Measurements from ENCODE around the gene ANO4.
"Not testable (repeated sequence)": the region's sequence is repeated elsewhere in the genome, so short reads cannot be mapped to it uniquely, and the experiment has no call there.

The ANO4 gene

DNA sequence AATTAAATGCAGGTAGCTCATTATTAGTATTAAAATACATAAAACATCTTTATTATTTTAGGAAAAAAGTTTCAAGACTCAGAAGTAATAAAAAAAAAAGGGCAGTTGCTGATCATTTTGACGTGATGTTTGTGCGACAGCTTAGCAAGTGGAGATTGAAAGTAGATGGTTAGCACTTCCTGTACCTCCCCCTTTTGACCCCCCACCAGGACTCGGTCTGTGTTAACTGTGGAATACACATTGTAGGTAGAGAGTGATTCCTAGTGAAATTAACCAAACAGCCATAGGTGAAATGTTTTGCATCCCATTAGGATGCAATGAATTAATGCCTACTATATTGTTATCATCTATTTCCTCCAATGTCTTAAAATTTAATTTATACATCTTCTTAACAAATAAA lies 294.7 kb downstream of the ANO4 start:
- DNase-seq (ENCODE audit: low spot score) = no peak

DNA sequence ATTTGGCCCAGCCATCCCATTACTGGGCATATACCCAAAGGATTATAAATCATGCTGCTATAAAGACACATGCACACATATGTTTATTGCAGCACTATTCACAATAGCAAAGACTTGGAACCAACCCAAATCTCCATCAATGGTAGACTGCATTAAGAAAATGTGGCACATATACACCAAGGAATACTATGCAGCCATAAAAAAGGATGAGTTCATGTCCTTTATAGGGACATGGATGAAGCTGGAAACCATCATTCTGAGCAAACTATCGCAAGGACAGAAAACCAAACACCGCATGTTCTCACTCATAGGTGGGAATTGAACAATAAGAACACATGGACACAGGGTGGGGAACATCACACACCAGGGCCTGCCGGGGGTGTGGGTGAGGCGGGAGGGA lies 295.6 kb downstream of the ANO4 start:
- not testable (repeated sequence) for DNase-seq (ENCODE audit: low spot score)

DNA sequence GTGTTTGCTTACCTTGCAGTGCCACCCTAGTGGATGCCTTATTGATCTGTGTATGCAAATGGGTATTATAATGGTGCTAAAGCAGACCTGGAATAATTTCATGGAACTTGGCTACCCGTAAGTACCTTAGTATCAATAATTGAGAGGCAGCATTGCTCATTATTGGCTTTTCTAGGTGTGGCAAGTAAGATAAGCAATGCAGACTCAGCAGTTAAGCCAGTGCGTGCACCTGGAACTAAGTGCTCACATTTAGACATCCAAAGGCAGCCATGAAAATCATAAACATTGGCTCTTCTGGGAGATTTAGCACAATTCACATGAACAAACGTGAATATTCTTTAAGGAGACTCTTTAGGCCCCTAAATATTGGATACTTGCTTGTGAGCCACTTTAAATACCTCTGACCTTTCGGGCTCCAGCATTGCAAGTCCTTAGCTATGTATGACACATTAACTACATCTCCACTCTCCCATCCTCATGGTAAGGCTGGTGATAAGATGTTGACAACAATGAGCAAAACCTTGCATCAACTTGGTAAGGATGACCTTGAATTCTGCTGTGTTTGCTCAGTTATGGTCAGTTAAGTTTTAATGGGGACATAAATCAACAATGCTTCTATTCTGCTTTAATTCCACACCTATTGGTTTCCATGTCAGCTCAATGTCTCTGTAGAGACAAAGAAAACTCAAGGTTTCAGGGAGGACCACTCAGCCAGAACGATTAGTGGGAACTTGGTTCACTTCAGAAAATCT lies 303.4 kb downstream of the ANO4 start:
- DNase-seq (ENCODE audit: low spot score) = peak; percentile 75

GRCh38 chr12:101107032-101107763 lies 312.6 kb downstream of the ANO4 start:
- DNase-seq (ENCODE audit: low spot score) = no peak

GRCh38 chr12:101108130-101108529 lies 313.6 kb downstream of the ANO4 start:
- no peak for DNase-seq (ENCODE audit: low spot score)

DNA sequence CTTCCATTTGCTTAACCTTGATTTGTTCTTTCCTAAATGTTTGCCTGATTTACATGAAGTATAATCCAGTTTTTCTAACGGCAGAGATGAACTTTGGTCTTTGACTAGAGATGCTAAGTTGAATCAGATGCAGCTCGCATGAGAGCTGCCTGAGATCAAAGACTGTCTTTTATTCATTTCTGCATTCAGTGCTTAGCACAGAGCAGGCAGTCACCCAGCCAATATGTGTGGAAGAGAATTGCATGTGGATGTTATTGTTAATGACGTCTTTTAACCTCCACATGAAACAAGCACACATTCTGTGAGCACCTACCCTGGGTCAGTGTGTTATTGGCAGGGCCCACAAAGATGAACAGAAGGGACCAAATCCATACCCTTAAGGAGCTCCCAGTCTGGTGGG lies 316.3 kb downstream of the ANO4 start:
- no peak for DNase-seq (ENCODE audit: low spot score)

DNA sequence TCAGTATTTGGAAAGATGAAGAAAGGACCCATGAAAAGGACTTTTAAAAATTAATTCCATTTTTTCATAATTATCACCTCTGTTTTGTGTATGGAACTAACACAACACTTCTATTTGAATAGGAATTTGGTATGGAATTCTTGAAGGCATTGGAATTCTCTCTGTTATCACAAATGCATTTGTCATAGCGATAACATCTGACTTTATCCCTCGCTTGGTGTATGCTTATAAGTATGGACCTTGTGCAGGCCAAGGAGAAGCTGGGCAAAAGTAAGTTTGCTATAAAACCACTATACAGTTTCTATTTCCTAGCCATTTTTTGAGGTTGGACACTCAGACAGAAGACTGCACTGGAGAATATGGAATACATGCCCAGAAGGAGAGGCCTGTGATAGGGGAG lies 316.9 kb downstream of the ANO4 start:
- no peak for DNase-seq (ENCODE audit: low spot score)

DNA sequence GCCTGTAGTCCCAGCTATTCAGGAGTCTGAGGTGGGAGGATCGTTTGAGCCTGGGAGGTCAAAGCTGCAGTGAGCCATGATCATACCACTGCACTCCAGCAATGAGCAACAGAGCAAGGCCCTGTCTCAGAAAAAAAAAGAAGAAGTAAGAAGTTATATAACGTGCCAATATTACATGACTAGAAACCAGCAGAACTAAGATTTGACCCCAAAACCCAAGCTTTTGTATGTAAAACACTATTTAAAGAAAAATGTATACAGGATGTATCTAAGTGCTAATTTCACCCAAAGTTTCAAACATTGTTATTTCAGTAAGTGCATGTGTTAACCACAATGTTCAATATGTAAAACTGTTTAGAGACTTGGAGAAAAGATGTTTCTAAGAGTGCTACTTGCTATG lies 320.8 kb downstream of the ANO4 start:
- DNase-seq (ENCODE audit: low spot score) = no peak

DNA sequence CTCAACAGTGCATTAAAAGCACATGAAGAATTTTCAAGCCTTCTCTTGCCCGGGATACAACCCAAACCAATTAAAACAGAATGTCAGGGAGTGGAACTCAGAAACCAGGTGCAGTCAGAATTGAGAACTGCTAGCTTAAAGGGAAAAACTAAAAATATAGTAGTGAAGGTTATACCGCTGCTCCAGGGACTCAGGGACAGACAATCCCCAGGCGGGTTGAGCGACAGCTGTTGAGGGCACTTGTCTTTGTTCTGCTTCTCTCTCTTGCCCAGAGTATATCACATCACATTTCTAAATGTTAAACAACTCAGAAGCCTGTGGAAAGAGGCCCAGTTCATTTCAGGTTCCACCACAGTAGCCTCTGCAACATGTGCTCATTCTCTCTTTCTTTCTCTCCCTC lies 322.3 kb downstream of the ANO4 start:
- no peak for DNase-seq (ENCODE audit: low spot score)

DNA sequence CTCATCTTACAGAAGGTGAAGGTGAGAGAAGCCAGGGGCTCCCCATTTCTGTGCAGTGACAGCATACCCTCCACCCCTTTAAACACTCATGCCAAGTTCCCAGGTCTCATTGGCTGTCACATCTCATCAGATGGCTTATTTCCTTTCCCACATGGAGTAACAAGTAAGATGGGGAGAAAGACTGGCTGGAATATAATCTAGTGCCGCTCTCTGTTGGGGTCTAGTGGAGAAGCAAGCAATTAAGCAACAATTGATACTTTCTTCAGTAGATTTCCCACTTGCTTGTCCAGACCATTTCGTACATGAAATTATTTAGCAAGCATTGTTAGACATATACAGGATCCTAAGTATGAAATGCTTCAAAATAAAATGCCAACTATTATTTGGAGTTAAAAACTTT lies 323.3 kb downstream of the ANO4 start:
- DNase-seq (ENCODE audit: low spot score) = peak; percentile 26

- peak; percentile 38 for DNase-seq (ENCODE audit: low spot score)
Observed at GRCh38 chr12:101127521-101128219, 333.1 kb downstream of the ANO4 start.

- not testable (repeated sequence) for DNase-seq (ENCODE audit: low spot score)
Observed at GRCh38 chr12:101145777-101146431, 351.3 kb downstream of the ANO4 start.

- no peak for DNase-seq (ENCODE audit: low spot score)
Observed at GRCh38 chr12:101165319-101165718, 370.7 kb downstream of the ANO4 start.

DNA sequence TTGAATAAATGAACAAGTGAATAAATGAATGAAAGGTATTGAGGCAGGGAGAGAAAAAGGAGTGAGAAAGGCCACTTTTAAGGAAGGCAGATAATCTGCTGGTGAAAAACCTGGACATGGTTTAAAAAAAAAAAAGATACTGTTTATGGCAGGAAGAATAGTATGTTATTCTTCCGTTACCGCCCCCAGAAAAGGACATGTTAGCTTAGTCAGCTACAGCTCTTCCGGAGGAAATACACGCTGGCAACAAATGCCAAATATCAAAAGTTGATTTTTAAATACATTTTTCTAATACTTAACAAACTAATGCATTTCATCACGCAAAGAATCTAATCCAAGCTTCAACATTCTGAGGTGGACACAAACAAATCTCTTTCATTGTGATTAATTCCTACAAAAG lies 372.3 kb downstream of the ANO4 start:
- DNase-seq (ENCODE audit: low spot score) = no peak

- no peak for DNase-seq (ENCODE audit: low spot score)
Observed at GRCh38 chr12:101168001-101168400, 373.4 kb downstream of the ANO4 start.

DNA sequence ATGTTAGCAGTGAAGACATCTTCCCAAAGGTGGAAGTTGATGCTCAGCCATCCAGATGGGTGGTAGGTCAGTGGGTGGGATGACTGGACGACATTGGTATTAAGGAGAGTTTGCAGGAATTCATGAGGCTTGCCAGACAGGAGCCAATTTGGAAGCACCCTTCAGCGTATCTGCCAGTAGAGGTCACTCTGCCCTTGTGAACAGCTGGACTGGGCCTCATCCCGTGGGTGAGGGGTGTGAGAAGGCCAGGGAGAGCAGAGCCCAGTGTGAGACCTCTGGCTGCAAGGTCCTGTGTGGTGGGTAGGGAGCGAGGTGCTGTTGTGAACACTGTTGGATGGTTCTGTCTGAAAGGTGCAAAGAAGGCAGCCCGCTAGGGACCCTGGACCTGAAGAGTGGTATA lies 377.7 kb downstream of the ANO4 start:
- DNase-seq (ENCODE audit: low spot score) = peak; percentile 31

DNA sequence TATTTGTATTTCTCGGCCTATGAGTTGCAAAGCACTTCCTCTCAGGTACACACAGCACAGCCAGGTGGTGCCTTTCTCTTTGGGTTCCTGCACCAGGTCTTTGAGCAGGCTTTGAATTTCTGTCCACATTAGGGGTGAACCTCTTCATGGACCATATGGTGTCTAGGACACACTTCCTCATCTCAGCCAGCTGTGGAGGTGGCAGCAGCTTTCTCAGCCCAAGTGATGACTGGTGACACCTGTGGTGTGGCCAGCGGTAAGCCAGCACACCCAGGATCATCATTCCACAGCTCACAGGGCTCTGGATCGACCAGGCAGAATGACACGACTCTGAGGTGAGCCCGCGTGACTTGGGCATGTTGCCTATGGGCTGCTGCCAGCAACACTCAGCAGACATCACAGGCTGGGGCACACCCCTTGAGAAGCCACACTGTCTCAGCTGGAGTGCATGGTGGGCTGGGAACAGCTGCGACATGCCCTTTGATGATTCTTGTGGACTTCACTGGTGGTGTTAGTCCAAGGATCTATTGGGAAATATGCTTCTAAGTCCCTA lies 378.7 kb downstream of the ANO4 start:
- no peak for DNase-seq (ENCODE audit: low spot score)

GRCh38 chr12:101174541-101174940 lies 380.0 kb downstream of the ANO4 start:
- DNase-seq (ENCODE audit: low spot score) = no peak

Measured in kidney tubule cell (primary cell).